ENCODE data around the gene SLC35E2B. TPM values are rescaled to one million over a fixed set of nuclear protein-coding genes. Genes with fewer than 3 reads are reported as not detected.

The SLC35E2B gene
- total and polyA plus RNA-seq, 12 donors, result 8.4 to 30.7 (median 17.0) TPM

DNA sequence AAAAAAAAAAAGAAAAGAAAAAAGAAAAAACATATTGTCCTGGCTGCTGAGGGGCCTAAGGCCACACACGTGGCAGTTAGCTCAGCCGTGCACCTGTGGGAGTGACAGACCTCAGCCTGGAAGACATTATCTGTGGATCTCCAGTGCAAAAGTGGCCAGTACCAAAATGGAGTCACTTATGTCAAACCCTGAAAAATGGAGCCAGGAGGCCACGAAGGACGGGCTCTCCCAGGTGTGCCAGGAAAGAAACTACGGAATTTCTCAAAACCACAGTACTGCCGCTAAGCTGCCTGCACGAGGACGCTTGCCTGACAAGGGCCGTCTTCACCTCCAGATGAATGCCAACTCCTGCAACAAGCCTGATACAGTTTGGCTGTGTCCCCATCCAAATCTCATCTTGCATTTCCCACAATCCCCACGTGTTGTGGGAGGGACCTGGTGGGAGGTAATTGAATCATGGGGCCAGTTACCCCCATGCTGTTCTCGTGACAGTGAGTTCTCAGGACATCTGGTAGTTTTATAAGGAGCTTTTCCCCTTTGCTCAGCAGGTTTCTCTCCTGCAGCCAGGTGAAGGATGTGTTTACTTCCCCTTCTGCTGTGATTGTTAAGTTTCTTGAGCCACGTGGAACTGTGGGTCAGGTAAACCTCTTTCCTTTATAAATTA, 82.6 kb downstream of the SLC35E2B start:
- Histone ChIP-seq H3K27me3 (peaks cover 0 to 2% (median 0%) of the 10 kb centered on the region in 7 donors), H3K9me3 (no peaks in the 10 kb centered on the region), H3K4me3 (no peak overlapping the region), H3K4me1 (peaks cover 0 to 35% (median 16%) of the 10 kb centered on the region in 9 donors), H3K36me3 (no peaks in the 10 kb centered on the region), H3K27ac (no peak overlapping the region)
- no peak for DNase-seq
- TF ChIP-seq, protein P1, sequence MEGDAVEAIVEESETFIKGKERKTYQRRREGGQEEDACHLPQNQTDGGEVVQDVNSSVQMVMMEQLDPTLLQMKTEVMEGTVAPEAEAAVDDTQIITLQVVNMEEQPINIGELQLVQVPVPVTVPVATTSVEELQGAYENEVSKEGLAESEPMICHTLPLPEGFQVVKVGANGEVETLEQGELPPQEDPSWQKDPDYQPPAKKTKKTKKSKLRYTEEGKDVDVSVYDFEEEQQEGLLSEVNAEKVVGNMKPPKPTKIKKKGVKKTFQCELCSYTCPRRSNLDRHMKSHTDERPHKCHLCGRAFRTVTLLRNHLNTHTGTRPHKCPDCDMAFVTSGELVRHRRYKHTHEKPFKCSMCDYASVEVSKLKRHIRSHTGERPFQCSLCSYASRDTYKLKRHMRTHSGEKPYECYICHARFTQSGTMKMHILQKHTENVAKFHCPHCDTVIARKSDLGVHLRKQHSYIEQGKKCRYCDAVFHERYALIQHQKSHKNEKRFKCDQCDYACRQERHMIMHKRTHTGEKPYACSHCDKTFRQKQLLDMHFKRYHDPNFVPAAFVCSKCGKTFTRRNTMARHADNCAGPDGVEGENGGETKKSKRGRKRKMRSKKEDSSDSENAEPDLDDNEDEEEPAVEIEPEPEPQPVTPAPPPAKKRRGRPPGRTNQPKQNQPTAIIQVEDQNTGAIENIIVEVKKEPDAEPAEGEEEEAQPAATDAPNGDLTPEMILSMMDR (IDR thresholded peaks at IDR 0.05), result no peak
- ATAC-seq, result no peak
- 64 to 71% methylated on average over 12 of the region's 12 CpGs for WGBS, 2 donors
- intact Hi-C loops (cut with DNase I), result loop anchor here in 4 of 10 donors (5.0 kb wide), 1 partner anchor 33 kb away; no protein-coding TSS in a partner anchor

Other genes with a start within 250 kb of the SLC35E2B start
- gene ATAD3C, start 243.1 kb downstream of the SLC35E2B start, total RNA-seq, result 1 to 10 TPM in 5 of 10 donors, under 1 TPM in 5; 0.11 to 2.2 (median 1.2) TPM
- gene ATAD3C, start 243.1 kb downstream of the SLC35E2B start, polyA plus RNA-seq, result under 1 TPM; 0.49 to 0.66 TPM
- 1 to 10 TPM; 5.3 to 9.9 (median 6.6) TPM for gene ATAD3B, start 221.0 kb downstream of the SLC35E2B start, total RNA-seq
- 10 to 100 TPM; 12.5 to 33.3 TPM for gene ATAD3B, start 221.0 kb downstream of the SLC35E2B start, polyA plus RNA-seq
- 10 to 100 TPM; 13.2 to 27.9 (median 15.6) TPM for gene ATAD3A, start 180.6 kb downstream of the SLC35E2B start, total RNA-seq
- 10 to 100 TPM; 24.7 to 39.4 TPM for gene ATAD3A, start 180.6 kb downstream of the SLC35E2B start, polyA plus RNA-seq
- 1 to 10 TPM; 3.2 to 6.2 (median 3.7) TPM for gene TMEM240, start 152.2 kb downstream of the SLC35E2B start, total RNA-seq
- 10 to 100 TPM in 1 of 2 donors, 1 to 10 TPM in 1; 3.5 to 12.1 TPM for gene TMEM240, start 152.2 kb downstream of the SLC35E2B start, polyA plus RNA-seq
- gene SSU72, start 117.9 kb downstream of the SLC35E2B start, total RNA-seq, result 100 to 1,000 TPM in 4 of 10 donors, 10 to 100 TPM in 6; 73.8 to 138 (median 77.9) TPM
- gene SSU72, start 117.9 kb downstream of the SLC35E2B start, polyA plus RNA-seq, result 100 to 1,000 TPM in 1 of 2 donors, 10 to 100 TPM in 1; 96.3 to 122 TPM
- gene FNDC10, start 92.7 kb downstream of the SLC35E2B start, total RNA-seq, result 1 to 10 TPM in 8 of 10 donors, under 1 TPM in 2; 0.66 to 5.9 (median 2.3) TPM
- gene FNDC10, start 92.7 kb downstream of the SLC35E2B start, polyA plus RNA-seq, result 1 to 10 TPM; 1.1 to 3.8 TPM
- gene MIB2, start 77.3 kb downstream of the SLC35E2B start, total RNA-seq, result 100 to 1,000 TPM in 1 of 10 donors, 10 to 100 TPM in 9; 53.6 to 110 (median 74.7) TPM
- 100 to 1,000 TPM in 1 of 2 donors, 10 to 100 TPM in 1; 56.0 to 248 TPM for gene MIB2, start 77.3 kb downstream of the SLC35E2B start, polyA plus RNA-seq
- 10 to 100 TPM; 21.5 to 87.0 (median 63.1) TPM for gene MMP23B, start 60.6 kb downstream of the SLC35E2B start, total RNA-seq
- gene MMP23B, start 60.6 kb downstream of the SLC35E2B start, polyA plus RNA-seq, result 100 to 1,000 TPM in 1 of 2 donors, 10 to 100 TPM in 1; 14.2 to 113 TPM
- gene CDK11B, start 33.8 kb downstream of the SLC35E2B start, total RNA-seq, result 10 to 100 TPM; 20.9 to 30.4 (median 23.8) TPM
- gene CDK11B, start 33.8 kb downstream of the SLC35E2B start, polyA plus RNA-seq, result 10 to 100 TPM; 31.4 to 34.1 TPM
- 10 to 100 TPM; 11.6 to 26.3 (median 15.3) TPM for gene CDK11A, start 31.6 kb upstream of the SLC35E2B start, total RNA-seq
- 10 to 100 TPM; 13.0 to 88.3 TPM for gene CDK11A, start 31.6 kb upstream of the SLC35E2B start, polyA plus RNA-seq
- gene NADK, start 85.7 kb upstream of the SLC35E2B start, total RNA-seq, result 10 to 100 TPM; 15.2 to 40.2 (median 21.9) TPM
- 10 to 100 TPM; 26.2 to 37.5 TPM for gene NADK, start 85.7 kb upstream of the SLC35E2B start, polyA plus RNA-seq
- 100 to 1,000 TPM; 139 to 228 (median 174) TPM for gene GNB1, start 198.3 kb upstream of the SLC35E2B start, total RNA-seq
- gene GNB1, start 198.3 kb upstream of the SLC35E2B start, polyA plus RNA-seq, result 100 to 1,000 TPM in 1 of 2 donors, 10 to 100 TPM in 1; 64.9 to 109 TPM
- gene CALML6, start 222.5 kb upstream of the SLC35E2B start, total RNA-seq, result under 1 TPM in 2 of 10 donors, not detected in 8; 0.20 TPM
- under 1 TPM; 0.09 to 0.88 TPM for gene CALML6, start 222.5 kb upstream of the SLC35E2B start, polyA plus RNA-seq
- gene TMEM52, start 226.5 kb upstream of the SLC35E2B start, total RNA-seq, result 1 to 10 TPM in 6 of 10 donors, under 1 TPM in 2, not detected in 2; 0.58 to 3.1 (median 1.9) TPM
- 10 to 100 TPM in 1 of 2 donors, 1 to 10 TPM in 1; 1.0 to 11.5 TPM for gene TMEM52, start 226.5 kb upstream of the SLC35E2B start, polyA plus RNA-seq